ENCODE data around the gene HNRNPR. TPM values are rescaled to one million over a fixed set of nuclear protein-coding genes. Genes with fewer than 3 reads are reported as not detected.

The HNRNPR gene
- total and polyA plus RNA-seq, 9 of the 15 experiments (the other 6 are each of a cell fraction or from before 2014, with no cell fraction given) = 80.9 to 372 (median 301) TPM

- TF ChIP-seq, protein P1, sequence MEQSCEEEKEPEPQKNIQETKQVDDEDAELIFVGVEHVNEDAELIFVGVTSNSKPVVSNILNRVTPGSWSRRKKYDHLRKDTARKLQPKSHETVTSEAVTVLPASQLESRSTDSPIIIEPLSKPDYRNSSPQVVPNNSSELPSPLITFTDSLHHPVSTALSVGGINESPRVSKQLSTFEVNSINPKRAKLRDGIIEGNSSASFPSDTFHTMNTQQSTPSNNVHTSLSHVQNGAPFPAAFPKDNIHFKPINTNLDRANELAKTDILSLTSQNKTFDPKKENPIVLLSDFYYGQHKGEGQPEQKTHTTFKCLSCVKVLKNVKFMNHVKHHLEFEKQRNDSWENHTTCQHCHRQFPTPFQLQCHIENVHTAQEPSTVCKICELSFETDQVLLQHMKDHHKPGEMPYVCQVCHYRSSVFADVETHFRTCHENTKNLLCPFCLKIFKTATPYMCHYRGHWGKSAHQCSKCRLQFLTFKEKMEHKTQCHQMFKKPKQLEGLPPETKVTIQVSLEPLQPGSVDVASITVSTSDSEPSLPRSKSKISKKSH (CRISPR knock-in tag; IDR thresholded peaks at IDR 0.05) = no peak
- TF ChIP-seq FOXK1 (CRISPR knock-in tag; IDR thresholded peaks at IDR 0.05; ENCODE audit: borderline replicate concordance) (no peak), MLX (CRISPR knock-in tag; conservative IDR thresholded peaks at IDR 0.05) (no peak), NCOA6 (IDR thresholded peaks at IDR 0.05) (no peak), E2F8 (IDR thresholded peaks at IDR 0.05; ENCODE audit: low read depth, partially characterized antibody) (no peak), ZNF707 (CRISPR knock-in tag; conservative IDR thresholded peaks at IDR 0.05) (no peak), TRIM24 (IDR thresholded peaks at IDR 0.05) (0 out of 4 replicates have a peak, but pooled peaks of 1 of the 2 experiments have one; percentile 12), NBN (IDR thresholded peaks at IDR 0.05; ENCODE audit: low read depth) (peak; percentile 50; the same call in 1 of the 2 replicates), RAD21 (CRISPR knock-in tag; conservative IDR thresholded peaks at IDR 0.05 in 1 of 2, IDR thresholded peaks at IDR 0.05 in 1 of 2) (no peak; a peak in 1 of 4 replicates), ERF (CRISPR knock-in tag; IDR thresholded peaks at IDR 0.05) (no peak), VEZF1 (CRISPR knock-in tag; IDR thresholded peaks at IDR 0.05) (peak; percentile 20; the same call in 1 of the 2 replicates), ZFP36 (IDR thresholded peaks at IDR 0.05; ENCODE audit: low read depth, low read length, partially characterized antibody) (peak; percentile 67), ZNF449 (CRISPR knock-in tag; IDR thresholded peaks at IDR 0.05) (no peak), DPF2 (IDR thresholded peaks at IDR 0.05) (peak; percentile 82)
Observed at GRCh38 chr1:23384312-23385058, 40.4 kb upstream of the HNRNPR start (continued).

Measured in K562 (cell line).